PC-3 (cell line): ENCODE results near the gene IBTK.

ENCODE experiments used
- EZH2 ChIP-seq: fragments of 300-600 bp; sonication (generic); IDR thresholded peaks from one replicate; pipeline ENCODE4 v1.6.1; 2017; ENCODE audit warnings: antibody characterized with exemption, mild to moderate bottlenecking, low read length; ENCODE audit not compliant: unreplicated experiment
- EZH2phosphoT487 ChIP-seq: fragments of 300-600 bp; sonication (generic); IDR thresholded peaks from 2 replicates; pipeline ENCODE4 v1.6.1; 2018; ENCODE audit warnings: mild to moderate bottlenecking, antibody characterized with exemption, low read length, borderline replicate concordance
- TF ChIP-seq, protein P1 (sequence below): fragments of 300-600 bp; sonication (generic); conservative IDR thresholded peaks from 2 replicates; pipeline ENCODE4 v1.5.1; 2017; ENCODE audit warnings: antibody characterized with exemption, low read depth, mild to moderate bottlenecking, low read length

DNA sequence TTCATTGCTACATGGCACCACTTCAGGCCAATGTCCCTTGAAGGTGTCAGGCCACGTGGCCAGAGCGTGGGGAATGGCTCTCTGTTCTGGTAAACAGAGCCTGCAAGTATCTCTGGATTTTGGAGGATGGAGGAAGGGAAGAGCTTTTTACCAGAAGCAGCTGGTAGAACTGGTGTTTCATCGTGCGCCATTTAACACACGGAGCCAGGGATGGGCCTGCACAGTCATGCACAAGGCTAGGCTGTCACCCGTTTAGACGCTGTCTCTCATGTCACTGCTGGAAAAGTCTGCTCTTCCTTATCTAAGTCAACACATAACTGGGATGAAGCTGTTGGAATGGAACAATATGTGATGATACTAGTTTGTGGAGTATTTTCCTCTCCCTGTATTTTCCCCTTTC, 123.9 kb downstream of the IBTK start:
- TF ChIP-seq, protein P1, sequence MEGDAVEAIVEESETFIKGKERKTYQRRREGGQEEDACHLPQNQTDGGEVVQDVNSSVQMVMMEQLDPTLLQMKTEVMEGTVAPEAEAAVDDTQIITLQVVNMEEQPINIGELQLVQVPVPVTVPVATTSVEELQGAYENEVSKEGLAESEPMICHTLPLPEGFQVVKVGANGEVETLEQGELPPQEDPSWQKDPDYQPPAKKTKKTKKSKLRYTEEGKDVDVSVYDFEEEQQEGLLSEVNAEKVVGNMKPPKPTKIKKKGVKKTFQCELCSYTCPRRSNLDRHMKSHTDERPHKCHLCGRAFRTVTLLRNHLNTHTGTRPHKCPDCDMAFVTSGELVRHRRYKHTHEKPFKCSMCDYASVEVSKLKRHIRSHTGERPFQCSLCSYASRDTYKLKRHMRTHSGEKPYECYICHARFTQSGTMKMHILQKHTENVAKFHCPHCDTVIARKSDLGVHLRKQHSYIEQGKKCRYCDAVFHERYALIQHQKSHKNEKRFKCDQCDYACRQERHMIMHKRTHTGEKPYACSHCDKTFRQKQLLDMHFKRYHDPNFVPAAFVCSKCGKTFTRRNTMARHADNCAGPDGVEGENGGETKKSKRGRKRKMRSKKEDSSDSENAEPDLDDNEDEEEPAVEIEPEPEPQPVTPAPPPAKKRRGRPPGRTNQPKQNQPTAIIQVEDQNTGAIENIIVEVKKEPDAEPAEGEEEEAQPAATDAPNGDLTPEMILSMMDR, result no peak
- TF ChIP-seq EZH2 (no peak), EZH2phosphoT487 (no peak)
